ENCODE measurements around the gene TAF1L.

- TF ChIP-seq CTCF (IDR thresholded peaks at IDR 0.05), result peak in 3 of 4 experiments; percentile 9 to 34 (median 22)
- no peak for TF ChIP-seq POLR2A (IDR thresholded peaks at IDR 0.05)
Observed at GRCh38 chr9:32589083-32589723, 46.3 kb downstream of the TAF1L start.
